Measurements from ENCODE around the gene FAM193B. TPM values are rescaled to one million over a fixed set of nuclear protein-coding genes. Genes with fewer than 3 reads are reported as not detected.
A peak's percentile ranks its signal among the peaks of the same experiment; 100 is the strongest.

FAM193B gene
- total RNA-seq, 4 donors from 2014 or later: 16.5 to 117 (median 39.4) TPM

GRCh38 chr5:177601126-177601525 lies 46.8 kb upstream of the FAM193B start:
- no peak for DNase-seq
- Histone ChIP-seq H3K9me3 (no peaks in the 10 kb centered on the region), H3K27me3 (no peaks in the 10 kb centered on the region), H3K27ac (no peak overlapping the region), H3K4me3 (peak overlapping the region; percentile 55 to 80), H3K4me1 (peaks cover 0 to 9% of the 10 kb centered on the region in 2 donors), H3K36me3 (no peaks in the 10 kb centered on the region)
- intact Hi-C loops (cut with DNase I; ENCODE audit: low total_unique reads): no loop called here
- TF ChIP-seq POLR2A (IDR thresholded peaks at IDR 0.05) (no peak), CTCF (IDR thresholded peaks at IDR 0.05) (no peak)

GRCh38 chr5:177600508-177601018 lies 46.2 kb upstream of the FAM193B start:
- no peaks in the 10 kb centered on the region for H3K27me3 ChIP-seq
- peaks cover 0 to 9% of the 10 kb centered on the region in 2 donors for H3K4me1 ChIP-seq
- peak overlapping the region; percentile 55 to 80 for H3K4me3 ChIP-seq
- H3K36me3 ChIP-seq: no peaks in the 10 kb centered on the region
- H3K9me3 ChIP-seq: no peaks in the 10 kb centered on the region
- peak overlapping the region; percentile 78 to 84 for H3K27ac ChIP-seq
- TF ChIP-seq POLR2A (IDR thresholded peaks at IDR 0.05) (no peak), CTCF (IDR thresholded peaks at IDR 0.05) (no peak)
- no peak for DNase-seq
- intact Hi-C loops (cut with DNase I; ENCODE audit: low total_unique reads): no loop called here

GRCh38 chr5:177599731-177600507 lies 45.6 kb upstream of the FAM193B start, which contains the start of gene B4GALT7:
TSS of gene B4GALT7 (plus strand) at chr5:177600132. CDS start at chr5:177600211, 79 bp downstream.
- TF ChIP-seq CTCF (IDR thresholded peaks at IDR 0.05) (peak in 2 of 4 experiments; percentile 24 to 34), POLR2A (IDR thresholded peaks at IDR 0.05) (peak; percentile 78 to 94)
- peaks cover 0 to 9% of the 10 kb centered on the region in 2 donors for H3K4me1 ChIP-seq
- DNase-seq: peak; percentile 70 to 76
- intact Hi-C loops (cut with DNase I; ENCODE audit: low total_unique reads): no loop called here
- peak within 1 kb of the TSS; percentile 78 to 84 for H3K27ac ChIP-seq
- no peaks in the 10 kb centered on the region for H3K36me3 ChIP-seq
- no peaks in the 10 kb centered on the region for H3K27me3 ChIP-seq
- H3K4me3 ChIP-seq: peak within 1 kb of the TSS; percentile 55 to 80
- no peaks in the 10 kb centered on the region for H3K9me3 ChIP-seq

GRCh38 chr5:177598477-177598876 lies 44.1 kb upstream of the FAM193B start:
- peaks cover 0 to 9% of the 10 kb centered on the region in 2 donors for H3K4me1 ChIP-seq
- DNase-seq: no peak
- H3K9me3 ChIP-seq: no peaks in the 10 kb centered on the region
- H3K27me3 ChIP-seq: no peaks in the 10 kb centered on the region
- no peaks in the 10 kb centered on the region for H3K36me3 ChIP-seq
- TF ChIP-seq CTCF (IDR thresholded peaks at IDR 0.05): no peak
- TF ChIP-seq POLR2A (IDR thresholded peaks at IDR 0.05): no peak
- intact Hi-C loops (cut with DNase I; ENCODE audit: low total_unique reads): no loop called here
- no peak overlapping the region for H3K4me3 ChIP-seq
- H3K27ac ChIP-seq: no peak overlapping the region

GRCh38 chr5:177596775-177597238 lies 42.4 kb upstream of the FAM193B start:
- Histone ChIP-seq H3K4me1 (peaks cover 0 to 9% of the 10 kb centered on the region in 2 donors), H3K36me3 (no peaks in the 10 kb centered on the region), H3K27me3 (no peaks in the 10 kb centered on the region), H3K9me3 (no peaks in the 10 kb centered on the region), H3K27ac (no peak overlapping the region), H3K4me3 (no peak overlapping the region)
- TF ChIP-seq POLR2A (IDR thresholded peaks at IDR 0.05) (no peak), CTCF (IDR thresholded peaks at IDR 0.05) (no peak)
- intact Hi-C loops (cut with DNase I; ENCODE audit: low total_unique reads): no loop called here
- no peak for DNase-seq

All from uterus (tissue), 4 donors.